OCI-LY7 (cell line): ENCODE data around the gene KCNMA1.

Source experiments
- EZH2phosphoT487 ChIP-seq: fragments of 200-600 bp; sonication (generic); IDR thresholded peaks from 2 replicates; pipeline ENCODE4 v1.6.1; 2018; ENCODE audit warnings: low read depth, borderline replicate concordance, mild to moderate bottlenecking, mixed run types, antibody characterized with exemption, low read length, moderate library complexity, mixed read lengths
- TF ChIP-seq, protein P1 (sequence below): fragments of 200-600 bp; sonication (generic); conservative IDR thresholded peaks from 2 replicates; pipeline ENCODE4 v1.5.1; 2014; ENCODE audit warnings: mild to moderate bottlenecking, antibody characterized with exemption, low read length, moderate library complexity, mixed read lengths

DNA sequence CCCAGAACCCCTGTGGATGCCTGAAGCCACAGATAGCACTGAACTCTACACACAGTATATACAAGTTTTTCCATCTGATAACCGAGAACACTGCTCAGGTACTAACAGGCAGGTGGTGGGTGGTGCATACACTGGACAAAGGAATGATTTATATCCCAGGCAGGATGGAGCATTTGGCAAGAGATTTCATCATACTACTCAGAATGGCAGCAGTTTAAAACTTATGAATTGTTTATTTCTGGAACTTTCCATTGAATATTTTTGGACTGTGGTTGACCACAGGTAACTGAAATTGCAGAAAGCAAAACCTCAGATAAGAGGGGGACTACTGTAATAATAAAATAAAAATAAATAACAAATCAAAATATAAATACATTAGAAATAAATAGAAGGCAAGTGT is 10.9 kb upstream of the KCNMA1 start:
- TF ChIP-seq, protein P1, sequence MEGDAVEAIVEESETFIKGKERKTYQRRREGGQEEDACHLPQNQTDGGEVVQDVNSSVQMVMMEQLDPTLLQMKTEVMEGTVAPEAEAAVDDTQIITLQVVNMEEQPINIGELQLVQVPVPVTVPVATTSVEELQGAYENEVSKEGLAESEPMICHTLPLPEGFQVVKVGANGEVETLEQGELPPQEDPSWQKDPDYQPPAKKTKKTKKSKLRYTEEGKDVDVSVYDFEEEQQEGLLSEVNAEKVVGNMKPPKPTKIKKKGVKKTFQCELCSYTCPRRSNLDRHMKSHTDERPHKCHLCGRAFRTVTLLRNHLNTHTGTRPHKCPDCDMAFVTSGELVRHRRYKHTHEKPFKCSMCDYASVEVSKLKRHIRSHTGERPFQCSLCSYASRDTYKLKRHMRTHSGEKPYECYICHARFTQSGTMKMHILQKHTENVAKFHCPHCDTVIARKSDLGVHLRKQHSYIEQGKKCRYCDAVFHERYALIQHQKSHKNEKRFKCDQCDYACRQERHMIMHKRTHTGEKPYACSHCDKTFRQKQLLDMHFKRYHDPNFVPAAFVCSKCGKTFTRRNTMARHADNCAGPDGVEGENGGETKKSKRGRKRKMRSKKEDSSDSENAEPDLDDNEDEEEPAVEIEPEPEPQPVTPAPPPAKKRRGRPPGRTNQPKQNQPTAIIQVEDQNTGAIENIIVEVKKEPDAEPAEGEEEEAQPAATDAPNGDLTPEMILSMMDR, result no peak
- no peak for TF ChIP-seq EZH2phosphoT487
